GM18526 (cell line): Measurements from ENCODE around the gene IGSF6.

Experiments
- POLR2A ChIP-seq: IDR thresholded peaks from 3 replicates; pipeline ENCODE4 v1.6.1; 2011; ENCODE audit not compliant: insufficient read length; ENCODE audit errors: extremely low read depth

Gene IGSF6, protein sequence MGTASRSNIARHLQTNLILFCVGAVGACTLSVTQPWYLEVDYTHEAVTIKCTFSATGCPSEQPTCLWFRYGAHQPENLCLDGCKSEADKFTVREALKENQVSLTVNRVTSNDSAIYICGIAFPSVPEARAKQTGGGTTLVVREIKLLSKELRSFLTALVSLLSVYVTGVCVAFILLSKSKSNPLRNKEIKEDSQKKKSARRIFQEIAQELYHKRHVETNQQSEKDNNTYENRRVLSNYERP

GRCh38 chr16:21652453-21652852, at the start of gene IGSF6:
IGSF6 (minus strand) TSS chr16:21652608; CDS start chr16:21652598, 10 bp downstream.
- TF ChIP-seq POLR2A = no peak

GRCh38 chr16:21701271-21701670, 48.9 kb upstream of the IGSF6 start:
- no peak for TF ChIP-seq POLR2A

GRCh38 chr16:21698169-21699032, 46.0 kb upstream of the IGSF6 start:
- no peak for TF ChIP-seq POLR2A

- TF ChIP-seq POLR2A = no peak
These were observed 44.6 kb upstream of the IGSF6 start for GRCh38 chr16:21697032-21697431.

GRCh38 chr16:21694609-21695008, 42.2 kb upstream of the IGSF6 start:
- TF ChIP-seq POLR2A = no peak

DNA sequence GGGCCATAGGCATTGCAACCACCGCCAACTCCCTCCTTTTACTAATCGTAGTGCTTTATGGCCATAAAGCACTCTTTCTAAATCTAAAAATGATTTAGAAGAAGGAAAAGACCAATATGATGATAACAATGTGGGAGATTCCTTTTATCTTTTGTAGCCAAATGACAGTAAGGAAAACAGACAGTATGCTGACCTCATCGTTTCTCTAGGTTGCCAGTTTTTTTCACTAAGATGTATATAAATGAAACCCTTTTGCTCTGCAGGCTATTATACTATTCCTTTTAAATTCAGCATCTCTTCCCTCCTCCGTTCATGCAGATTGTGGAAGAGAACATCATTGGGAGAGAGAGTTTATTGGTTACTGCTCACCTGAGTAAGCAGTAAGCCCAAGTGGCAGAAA, 36.7 kb upstream of the IGSF6 start:
- no peak for TF ChIP-seq POLR2A

DNA sequence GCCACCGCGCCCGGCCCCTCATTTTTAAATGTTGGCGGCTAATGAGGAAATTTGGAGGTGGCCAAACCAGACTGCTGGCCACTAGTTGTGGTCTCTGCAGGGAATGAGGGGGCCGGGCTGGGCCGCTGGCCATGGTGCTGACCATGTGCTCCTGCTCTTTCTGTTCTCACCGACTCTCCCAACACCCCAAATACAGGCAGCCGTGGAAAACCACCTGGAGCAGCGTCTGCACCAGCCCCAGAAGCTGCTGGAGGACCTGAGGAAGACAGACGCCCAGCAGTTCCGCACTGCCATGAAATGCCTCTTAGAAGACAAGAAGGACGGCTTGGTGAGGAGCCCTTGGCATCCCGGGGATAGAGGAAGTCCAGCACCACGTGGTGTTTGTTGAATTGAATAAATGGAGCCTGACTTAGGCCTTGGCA, 32.6 kb upstream of the IGSF6 start:
- TF ChIP-seq POLR2A = no peak

GRCh38 chr16:21684199-21684598, 31.8 kb upstream of the IGSF6 start:
- TF ChIP-seq POLR2A = no peak

- TF ChIP-seq POLR2A = no peak
These were observed 30.8 kb upstream of the IGSF6 start for GRCh38 chr16:21683184-21683583.

DNA sequence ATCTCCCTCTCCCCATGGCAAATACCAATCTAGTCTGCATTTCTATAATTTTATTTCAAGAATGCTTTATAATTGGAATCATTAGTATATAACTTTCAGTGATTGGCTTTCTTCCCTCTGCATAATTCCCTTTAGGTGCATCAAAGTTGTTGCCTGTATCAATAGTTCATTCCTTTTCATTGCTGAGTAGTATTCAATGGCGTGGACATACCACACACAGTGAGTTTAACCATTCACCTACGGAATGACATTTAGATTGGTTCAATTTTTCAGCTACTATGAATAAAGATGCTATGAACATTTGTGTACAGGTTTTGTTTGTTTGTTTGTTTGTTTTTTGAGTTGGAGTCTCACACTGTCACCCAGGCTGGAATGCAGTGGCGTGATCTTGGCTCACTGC, 21.1 kb upstream of the IGSF6 start:
- no peak for TF ChIP-seq POLR2A

DNA sequence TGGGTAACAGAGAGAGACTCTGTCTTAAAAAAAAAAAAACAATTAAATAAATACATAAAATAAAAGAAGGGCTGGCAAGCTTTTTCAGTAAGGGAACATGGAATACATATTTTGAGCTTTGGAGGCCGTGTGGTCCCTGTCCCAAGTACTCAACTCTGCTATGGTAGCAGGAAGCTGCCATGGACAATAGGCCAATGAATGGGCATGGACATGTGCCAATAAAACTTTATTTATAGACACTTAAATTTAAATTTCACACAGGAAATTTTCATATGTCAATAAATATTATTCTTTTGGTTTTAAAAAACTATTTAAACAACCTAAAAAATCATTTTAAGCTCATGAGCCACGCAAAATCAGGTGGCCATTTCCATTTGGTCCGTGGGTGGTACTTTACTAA, 15.2 kb upstream of the IGSF6 start:
- TF ChIP-seq POLR2A = no peak

- no peak for TF ChIP-seq POLR2A
These were observed 14.4 kb upstream of the IGSF6 start for GRCh38 chr16:21666772-21667171.

- no peak for TF ChIP-seq POLR2A
These were observed 12.5 kb upstream of the IGSF6 start for GRCh38 chr16:21664801-21665492.

DNA sequence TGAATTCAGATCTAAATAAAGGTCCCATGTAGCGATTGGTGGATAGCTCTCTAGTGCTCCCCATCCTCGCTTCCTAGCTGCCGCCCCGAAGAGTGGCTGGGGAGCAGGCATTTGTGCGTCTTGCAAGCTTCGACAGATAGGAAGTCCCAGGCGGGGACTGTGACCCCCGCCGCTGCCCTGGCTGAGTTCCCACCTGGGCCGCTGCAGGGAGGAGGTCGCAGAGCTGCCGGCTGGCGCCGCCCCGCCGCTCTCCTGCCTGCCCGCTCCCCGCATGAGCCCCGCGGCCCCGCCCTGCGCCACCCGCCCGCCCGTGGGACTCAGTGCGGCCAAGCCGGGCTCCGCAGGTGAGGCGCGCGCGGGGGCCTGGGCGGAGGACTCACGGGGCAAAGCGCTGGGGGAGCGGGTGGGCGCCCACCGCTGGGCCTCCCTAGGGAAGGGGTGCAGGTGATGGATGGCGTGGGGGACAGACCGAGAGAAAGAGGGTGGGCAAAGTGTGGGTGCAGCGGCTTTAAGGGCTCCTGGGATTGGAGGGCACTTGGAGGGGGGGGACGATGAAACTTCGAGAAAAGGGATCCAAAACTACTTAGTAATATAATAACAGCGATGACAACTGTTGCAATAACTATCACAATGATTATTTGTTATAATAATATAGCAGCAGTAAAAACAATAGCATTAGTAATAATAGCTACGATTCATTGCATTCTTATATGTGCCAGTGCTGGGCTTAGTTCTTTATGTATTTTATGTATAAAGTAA, 11.7 kb upstream of the IGSF6 start, which contains the start of gene OTOA:
OTOA (plus strand) TSS at position 80 of the 759 bp plus-strand sequence. CDS start 14,547 bp downstream, outside the sequence.
- no peak for TF ChIP-seq POLR2A

DNA sequence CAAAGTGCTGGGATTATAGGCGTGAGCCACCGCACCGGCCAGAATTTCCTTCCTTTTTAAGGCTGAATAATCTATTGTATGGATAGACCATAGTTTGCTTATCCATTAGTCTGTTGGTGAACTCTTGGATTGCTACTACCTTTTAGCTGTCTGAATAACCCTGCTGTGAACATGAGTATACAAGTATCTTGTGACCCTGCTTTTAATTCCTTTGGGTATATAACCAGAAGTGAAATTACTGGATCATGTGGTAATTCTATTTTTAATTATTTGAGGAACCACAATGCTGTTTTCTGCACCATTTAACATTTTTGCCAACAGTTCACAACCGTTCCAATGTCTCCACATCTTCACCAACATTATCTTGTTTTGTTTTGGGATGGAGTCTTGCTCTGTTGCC, 6.7 kb upstream of the IGSF6 start:
- no peak for TF ChIP-seq POLR2A
